CD4-positive, alpha-beta T cell (primary cell): ENCODE data around the gene NSUN6. TPM values are rescaled to one million over a fixed set of nuclear protein-coding genes. Genes with fewer than 3 reads are reported as not detected.
A peak's percentile ranks its signal among the peaks of the same experiment; 100 is the strongest.
"Not testable (repeated sequence)": the region's sequence is repeated elsewhere in the genome, so short reads cannot be mapped to it uniquely, and the experiment has no call there.

Experiments used
- ATAC-seq: fragments of 200-7000 bp; cut with Tn5 transposase; one replicate; pipeline ENCODE4 v1.10.0; 2022; ENCODE audit warnings: mild to moderate bottlenecking; ENCODE audit not compliant: poor library complexity
- CTCF ChIA-PET: fragments of 350-600 bp; sonication (Branson Sonifier 250); formaldehyde crosslinking; loops from one replicate; lab custom pipeline; 2021; ENCODE audit warnings: antibody characterized with exemption, inconsistent platforms; lab: Charles Lee
- POLR2A ChIA-PET: fragments of 350-600 bp; sonication (Branson Sonifier 250); formaldehyde crosslinking; loops from one replicate; lab custom pipeline; 2021; ENCODE audit warnings: antibody characterized with exemption, inconsistent platforms; lab: Charles Lee
- DNase-seq, 14 experiments: peaks; one replicate each; pipeline ENCODE4 v3.0.0-alpha.2; 2013 to 2020; ENCODE audit warnings: mixed read lengths in 2 of 14
- H3K27ac ChIP-seq, 2 donors: one replicate each; pipeline versions ENCODE4 v1.5.1 to v1.7.0; 2013; ENCODE audit warnings: low read length in 2 of 2, low read depth in 1 of 2, mild to moderate bottlenecking in 1 of 2
- H3K27me3 ChIP-seq, 2 experiments: 1 replicate in 1 of 2; 2 replicates in 1 of 2; pipeline versions ENCODE4 v1.6.1 to v1.7.0; 2013; ENCODE audit warnings: low read length in 2 of 2, control low read depth in 1 of 2, mild to moderate bottlenecking in 1 of 2, moderate library complexity in 1 of 2; ENCODE audit not compliant: insufficient read depth in 2 of 2, control insufficient read depth in 1 of 2
- H3K36me3 ChIP-seq: one replicate; pipeline ENCODE4 v1.6.1; 2013; ENCODE audit warnings: low read length, control low read depth; ENCODE audit not compliant: insufficient read depth
- H3K4me1 ChIP-seq: one replicate; pipeline ENCODE4 v1.6.1; 2013; ENCODE audit warnings: low read length, control low read depth; ENCODE audit not compliant: insufficient read depth
- H3K4me3 ChIP-seq: one replicate; pipeline ENCODE4 v1.5.1; 2013; ENCODE audit warnings: mild to moderate bottlenecking, low read length, moderate library complexity
- H3K9me3 ChIP-seq, 2 experiments: 1 replicate in 1 of 2; 2 replicates in 1 of 2; pipeline versions ENCODE4 v1.6.1 to v1.7.0; 2013; ENCODE audit warnings: low read length in 2 of 2, mild to moderate bottlenecking in 2 of 2, control low read depth in 1 of 2, moderate library complexity in 1 of 2; ENCODE audit not compliant: control insufficient read depth in 1 of 2, insufficient read depth in 1 of 2
- H3K27ac Mint-ChIP-seq: one replicate; pipeline ENCODE4 v1.8.0; 2020; ENCODE audit warnings: mixed read lengths
- H3K27me3 Mint-ChIP-seq: one replicate; pipeline ENCODE4 v1.8.0; 2021; ENCODE audit warnings: mixed read lengths
- H3K36me3 Mint-ChIP-seq: one replicate; pipeline ENCODE4 v1.8.0; 2021; ENCODE audit warnings: low read depth, mixed read lengths
- H3K4me1 Mint-ChIP-seq: one replicate; pipeline ENCODE4 v1.8.0; 2021; ENCODE audit warnings: low read depth, mixed read lengths
- H3K4me3 Mint-ChIP-seq: one replicate; pipeline ENCODE4 v1.8.0; 2020; ENCODE audit warnings: mild to moderate bottlenecking, mixed read lengths
- H3K9me3 Mint-ChIP-seq: one replicate; pipeline ENCODE4 v1.8.0; 2020; ENCODE audit warnings: mixed read lengths
- CTCF ChIP-seq: fragments of 200-600 bp; IDR thresholded peaks from one replicate; pipeline ENCODE4 v1.8.0; 2022; ENCODE audit warnings: antibody characterized with exemption, mild to moderate bottlenecking
- intact Hi-C, 2 experiments: fragments of 100-400 bp; cut with DNase I in 1 of 2; cut with micrococcal nuclease in 1 of 2; formaldehyde crosslinking; loops; one replicate each; pipeline versions ENCODE4 v1.15.1 to v1.9.0; 2023 to 2025; cut with DNase I, micrococcal nuclease
- total RNA-seq, 174 experiments: library from RNA in 2 of 174; stranded (reverse) in 2 of 174; gene quantifications; one replicate each; pipeline ENCODE4 v1.2.3 and lab custom pipeline; 2021 to 2026

The NSUN6 gene
- total RNA-seq, 2 experiments from 2014 or later: 22.9 to 27.2 TPM

- H3K27me3 Mint-ChIP-seq: no peaks in the 10 kb centered on the region
- H3K36me3 ChIP-seq: no peaks in the 10 kb centered on the region
- CTCF ChIA-PET: no interaction called here
- H3K27ac Mint-ChIP-seq: no peak overlapping the region
- H3K4me3 Mint-ChIP-seq: no peak overlapping the region
- no peaks in the 10 kb centered on the region for H3K9me3 ChIP-seq
- H3K27ac ChIP-seq: no peak overlapping the region
- no peaks in the 10 kb centered on the region for H3K4me1 Mint-ChIP-seq
- POLR2A ChIA-PET: no interaction called here
- no peak for DNase-seq
- intact Hi-C loops: no loop called here
- ATAC-seq: no peak
- H3K36me3 Mint-ChIP-seq: peaks cover 35% of the 10 kb centered on the region
- H3K4me1 ChIP-seq: no peaks in the 10 kb centered on the region
- no peaks in the 10 kb centered on the region for H3K9me3 Mint-ChIP-seq
- TF ChIP-seq CTCF: no peak
- no peaks in the 10 kb centered on the region for H3K27me3 ChIP-seq
- H3K4me3 ChIP-seq: no peak overlapping the region
These were observed 15.4 kb downstream of the NSUN6 start for GRCh38 chr10:18635995-18636394.

- intact Hi-C loops, H3K4me1 ChIP-seq, H3K27me3 Mint-ChIP-seq, H3K27me3 ChIP-seq, H3K36me3 ChIP-seq, CTCF ChIA-PET, ATAC-seq, DNase-seq, H3K27ac ChIP-seq, H3K4me3 ChIP-seq, H3K27ac Mint-ChIP-seq, H3K4me3 Mint-ChIP-seq, H3K9me3 Mint-ChIP-seq, H3K9me3 ChIP-seq, POLR2A ChIA-PET: not testable (repeated sequence)
- peaks cover 24% of the 10 kb centered on the region for H3K36me3 Mint-ChIP-seq
- peaks cover 10% of the 10 kb centered on the region for H3K4me1 Mint-ChIP-seq
These were observed 18.9 kb downstream of the NSUN6 start for GRCh38 chr10:18632500-18632899.

GRCh38 chr10:18627452-18628018 is 23.9 kb downstream of the NSUN6 start:
- POLR2A ChIA-PET: interaction anchor here (0.9 to 2.3 kb wide), 4 partner anchors 21 to 40 kb away, joined by 3 to 13 read pairs (median 5); partner anchors contain the start of genes ARL5B and NSUN6
- peak overlapping the region; percentile 65 for H3K4me3 ChIP-seq

GRCh38 chr10:18625886-18626285 is 25.5 kb downstream of the NSUN6 start:
- Histone ChIP-seq H3K4me3 (no peak overlapping the region), H3K36me3 (peaks cover 9% of the 10 kb centered on the region), H3K27ac (no peak overlapping the region), H3K9me3 (no peaks in the 10 kb centered on the region), H3K27me3 (no peaks in the 10 kb centered on the region), H3K4me1 (peaks cover 5% of the 10 kb centered on the region)
- ATAC-seq (no peak), DNase-seq (no peak)
- H3K27ac Mint-ChIP-seq: peak overlapping the region; percentile 4
- ChIA-PET CTCF (no interaction called here), POLR2A (interaction anchor here (2.3 kb wide), 1 partner anchor 33 kb away, joined by 13 read pairs; the partner anchor contains the start of gene ARL5B)
- H3K4me3 Mint-ChIP-seq: peak overlapping the region; percentile 53
- no peaks in the 10 kb centered on the region for H3K9me3 Mint-ChIP-seq
- H3K36me3 Mint-ChIP-seq: peaks cover 30% of the 10 kb centered on the region
- H3K27me3 Mint-ChIP-seq: no peaks in the 10 kb centered on the region
- peaks cover 21% of the 10 kb centered on the region for H3K4me1 Mint-ChIP-seq
- intact Hi-C loops: loop anchor here in 1 of 2 experiments (2.0 kb wide), 1 partner anchor 25 kb away; the partner anchor contains the start of gene NSUN6
- no peak for TF ChIP-seq CTCF

More at GRCh38 chr10:18627452-18628018, 23.9 kb downstream of the NSUN6 start:
- CTCF ChIA-PET, H3K9me3 Mint-ChIP-seq, H3K27me3 ChIP-seq, H3K4me1 ChIP-seq, H3K9me3 ChIP-seq, H3K27me3 Mint-ChIP-seq, H3K36me3 ChIP-seq: not testable (repeated sequence)
- ATAC-seq: peak; percentile 34
- H3K36me3 Mint-ChIP-seq: peaks cover 17% of the 10 kb centered on the region
- intact Hi-C loops: loop anchor here in 1 of 2 experiments (1.0 to 2.0 kb wide), 2 partner anchors 23 to 32 kb away; partner anchors contain the start of genes ARL5B and NSUN6
- DNase-seq: peak; percentile 51 to 83 (median 75)
- peak overlapping the region; percentile 94 for H3K4me3 Mint-ChIP-seq
- H3K4me1 Mint-ChIP-seq: peaks cover 21% of the 10 kb centered on the region
- H3K27ac Mint-ChIP-seq: peak overlapping the region; percentile 95
- peak overlapping the region; percentile 41 to 48 for H3K27ac ChIP-seq

GRCh38 chr10:18623671-18624070 is 27.7 kb downstream of the NSUN6 start:
- H3K9me3 ChIP-seq, H3K9me3 Mint-ChIP-seq, H3K4me1 ChIP-seq, H3K27me3 Mint-ChIP-seq, H3K36me3 ChIP-seq, DNase-seq, H3K27ac Mint-ChIP-seq, H3K27me3 ChIP-seq, CTCF ChIA-PET, H3K27ac ChIP-seq, H3K4me3 Mint-ChIP-seq, ATAC-seq, POLR2A ChIA-PET, H3K4me3 ChIP-seq: not testable (repeated sequence)
- intact Hi-C loops: loop anchor here in 1 of 2 experiments (5.0 kb wide), 1 partner anchor 39 kb away; no protein-coding TSS in a partner anchor
- Mint-ChIP-seq H3K4me1 (peaks cover 19% of the 10 kb centered on the region), H3K36me3 (peaks cover 47% of the 10 kb centered on the region)
